G401.6 (cell line): ENCODE measurements around the gene ACTR5.
"Not testable (repeated sequence)": the region's sequence is repeated elsewhere in the genome, so short reads cannot be mapped to it uniquely, and the experiment has no call there.

Source experiments
- FAIRE-seq: peaks from 2 replicates; lab custom pipeline; 2012; peaks lifted over from hg19 to GRCh38; lab: Jason Lieb, UNC

Gene ACTR5

GRCh38 chr20:38766071-38766470 is 17.8 kb downstream of the ACTR5 start:
- FAIRE-seq: no peak

GRCh38 chr20:38769376-38770295 is 21.4 kb downstream of the ACTR5 start:
- no peak for FAIRE-seq

GRCh38 chr20:38770546-38770945 is 22.3 kb downstream of the ACTR5 start:
- no peak for FAIRE-seq

GRCh38 chr20:38770970-38771369 is 22.7 kb downstream of the ACTR5 start:
- no peak for FAIRE-seq

GRCh38 chr20:38771621-38772020 is 23.4 kb downstream of the ACTR5 start:
- no peak for FAIRE-seq

GRCh38 chr20:38774167-38774566 is 25.9 kb downstream of the ACTR5 start:
- FAIRE-seq: no peak

GRCh38 chr20:38776363-38776762 is 28.1 kb downstream of the ACTR5 start:
- no peak for FAIRE-seq

- FAIRE-seq: no peak
Observed at GRCh38 chr20:38779247-38780097, 31.2 kb downstream of the ACTR5 start.

GRCh38 chr20:38782275-38782674 is 34.0 kb downstream of the ACTR5 start:
- FAIRE-seq: no peak

GRCh38 chr20:38787870-38788269 is 39.6 kb downstream of the ACTR5 start:
- no peak for FAIRE-seq

- FAIRE-seq: no peak
Observed at GRCh38 chr20:38789503-38790199, 41.4 kb downstream of the ACTR5 start.

- FAIRE-seq: peak; percentile 72
Observed at GRCh38 chr20:38790200-38791053, 42.2 kb downstream of the ACTR5 start.

GRCh38 chr20:38791291-38791690 is 43.0 kb downstream of the ACTR5 start:
- FAIRE-seq: no peak

- FAIRE-seq: no peak
Observed at GRCh38 chr20:38791940-38792339, 43.7 kb downstream of the ACTR5 start.

GRCh38 chr20:38794057-38794456 is 45.8 kb downstream of the ACTR5 start:
- FAIRE-seq: not testable (repeated sequence)

GRCh38 chr20:38798266-38798665 is 50.0 kb downstream of the ACTR5 start:
- no peak for FAIRE-seq

- FAIRE-seq: no peak
Observed at GRCh38 chr20:38799203-38799602, 50.9 kb downstream of the ACTR5 start.

- no peak for FAIRE-seq
Observed at GRCh38 chr20:38800882-38801281, 52.6 kb downstream of the ACTR5 start.

- no peak for FAIRE-seq
Observed at GRCh38 chr20:38804221-38804620, 56.0 kb downstream of the ACTR5 start.

GRCh38 chr20:38804682-38805501 is 56.6 kb downstream of the ACTR5 start:
- no peak for FAIRE-seq

GRCh38 chr20:38805502-38805957 is 57.3 kb downstream of the ACTR5 start, which contains the start of gene PPP1R16B:
Gene PPP1R16B, plus strand, starts transcription at chr20:38805697. Its CDS starts 30,229 bp downstream, at chr20:38835926.
- no peak for FAIRE-seq
